Stimulated activated CD8-positive, alpha-beta memory T cell treated with anti-CD3 and anti-CD28 coated beads, Interleukin-12 subunit alpha, Interleukin-12 subunit beta, amount 100 ng/mL, for 4 hours (primary cell): Measurements from ENCODE around the gene TASL.
"Not testable (repeated sequence)": the region's sequence is repeated elsewhere in the genome, so short reads cannot be mapped to it uniquely, and the experiment has no call there.

ENCODE experiments used
- DNase-seq: peaks from one replicate; pipeline ENCODE4 v3.0.0-alpha.2; 2020; ENCODE audit warnings: low read depth

TASL gene

DNA sequence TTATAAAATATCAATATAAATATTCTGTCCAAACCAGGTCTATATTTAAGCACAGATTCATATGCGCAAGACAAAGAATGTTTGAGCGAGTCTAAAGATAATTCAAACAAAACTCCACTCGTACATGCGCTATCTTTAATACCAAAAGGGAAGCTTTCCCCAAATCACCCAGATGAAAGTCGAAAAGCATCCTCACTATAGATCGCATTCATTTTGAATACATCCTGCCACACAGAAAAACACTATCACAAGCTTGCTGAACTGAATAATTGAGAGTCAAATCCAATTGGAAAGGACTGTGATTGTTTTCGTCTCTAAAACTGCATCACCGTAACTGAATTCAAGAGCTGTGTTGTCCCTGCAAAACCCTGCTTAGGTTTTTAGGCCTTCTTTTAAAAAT is 685 bp downstream of the TASL start:
- no peak for DNase-seq

DNA sequence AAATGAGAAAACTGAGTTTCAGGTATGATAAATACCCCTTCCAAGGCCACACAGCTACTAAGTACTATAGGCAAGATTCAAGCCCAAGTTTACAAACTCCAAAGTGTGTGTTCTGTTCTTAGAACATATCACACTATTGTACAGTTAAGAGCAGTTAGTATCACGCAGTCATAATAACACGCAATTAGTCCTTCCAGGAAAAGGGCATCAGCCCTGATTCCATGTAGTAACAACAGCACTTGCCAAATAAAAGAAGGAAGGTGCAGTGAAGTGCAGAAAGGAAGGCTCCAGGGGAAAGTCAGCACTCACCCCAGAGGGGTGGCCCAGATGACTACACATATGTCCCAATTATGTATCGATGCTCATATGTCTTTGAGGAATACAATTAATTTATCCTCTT is 4.4 kb downstream of the TASL start:
- no peak for DNase-seq

DNA sequence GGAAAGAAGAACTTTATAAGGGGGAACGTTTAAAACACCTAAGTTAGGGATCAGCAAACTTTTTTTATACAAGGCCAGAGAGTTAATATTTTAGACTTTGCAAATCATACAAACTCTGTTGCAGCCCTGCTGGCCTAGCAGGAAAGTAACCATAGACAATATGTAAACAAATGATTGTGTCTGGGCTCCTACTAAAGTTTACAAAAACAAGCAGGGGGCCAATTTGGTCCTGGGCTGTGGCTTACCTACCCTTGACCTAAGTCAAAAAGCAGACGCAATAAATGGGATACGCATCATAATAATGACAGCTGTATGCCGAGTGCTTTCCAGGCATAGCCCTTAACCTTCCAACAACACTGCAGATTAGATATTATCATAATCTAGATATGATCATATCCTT is 4.9 kb downstream of the TASL start:
- DNase-seq = no peak

DNA sequence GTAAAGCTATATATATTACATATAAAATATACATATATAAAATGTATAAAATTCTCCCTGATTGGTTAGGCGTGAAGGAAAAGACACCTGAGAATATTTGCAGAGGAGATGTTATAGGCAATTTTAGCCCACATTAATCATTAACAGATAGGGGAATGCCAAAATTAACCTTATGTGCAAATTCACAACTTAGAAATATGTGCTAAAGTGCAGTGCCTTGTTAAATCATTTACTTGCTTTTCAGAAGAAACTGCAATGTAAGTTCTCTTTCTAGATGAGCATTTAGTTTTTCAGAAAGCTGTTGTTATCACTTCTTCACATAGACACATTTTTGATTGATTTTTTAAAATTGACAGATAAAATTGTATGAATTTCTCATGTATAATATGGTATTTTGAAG is 5.6 kb downstream of the TASL start:
- DNase-seq = no peak

DNA sequence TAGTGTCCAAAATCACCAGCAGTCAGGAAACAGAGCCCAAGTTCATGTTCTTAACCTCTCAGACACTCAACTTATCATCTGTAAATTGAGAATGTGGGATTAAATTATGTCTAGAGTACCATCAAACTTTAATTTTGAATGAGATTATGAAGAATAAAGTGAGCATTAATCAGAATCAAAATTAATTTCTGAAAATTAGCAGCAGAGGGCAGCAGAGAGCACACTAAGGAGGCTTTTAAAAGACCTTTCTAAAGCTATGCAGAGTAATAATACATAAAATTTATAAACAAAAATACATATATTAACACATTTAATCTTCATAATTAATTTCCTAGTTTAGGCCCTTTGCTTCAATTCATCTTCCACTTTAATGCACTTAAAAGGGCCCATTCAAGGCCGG is 7.1 kb downstream of the TASL start:
- DNase-seq = no peak

DNA sequence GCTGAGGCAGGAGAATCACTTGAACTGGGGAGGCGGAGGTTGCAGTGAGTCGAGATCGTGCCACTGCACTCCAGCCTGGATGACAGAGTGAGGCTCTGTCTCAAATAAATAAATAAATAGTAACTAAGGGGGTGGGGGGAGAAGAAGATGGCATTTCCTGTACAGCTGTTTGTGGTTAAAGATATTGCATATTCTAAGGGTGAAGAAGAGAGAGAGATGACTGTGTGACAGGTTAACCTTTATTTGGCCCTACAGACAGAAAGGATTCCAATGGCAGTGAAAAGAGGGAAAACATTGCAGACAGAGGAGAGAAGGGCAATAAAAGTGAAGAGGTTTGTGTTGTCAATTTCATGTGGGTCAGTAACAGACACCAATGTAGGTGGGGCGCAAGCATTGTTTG is 9.4 kb downstream of the TASL start:
- no peak for DNase-seq

DNA sequence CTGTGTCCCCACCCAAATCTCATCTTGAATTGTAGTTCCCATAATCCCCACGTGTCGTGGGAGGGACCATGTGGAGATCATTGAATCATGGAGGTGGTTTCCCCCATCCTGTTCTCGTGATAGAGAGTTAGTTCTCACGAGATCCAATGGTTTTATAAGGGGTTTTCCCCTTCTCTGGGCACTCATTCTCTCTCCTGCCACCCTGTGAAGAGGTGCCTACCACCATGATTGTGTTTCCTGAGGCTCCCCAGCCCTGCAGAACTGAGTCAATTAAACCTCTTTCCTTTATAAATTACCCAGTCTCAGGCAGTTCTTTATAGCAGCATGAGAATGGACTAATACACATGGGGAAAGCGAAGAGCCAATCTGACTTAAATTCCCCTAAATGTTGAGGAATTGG is 14.5 kb downstream of the TASL start:
- DNase-seq = not testable (repeated sequence)

DNA sequence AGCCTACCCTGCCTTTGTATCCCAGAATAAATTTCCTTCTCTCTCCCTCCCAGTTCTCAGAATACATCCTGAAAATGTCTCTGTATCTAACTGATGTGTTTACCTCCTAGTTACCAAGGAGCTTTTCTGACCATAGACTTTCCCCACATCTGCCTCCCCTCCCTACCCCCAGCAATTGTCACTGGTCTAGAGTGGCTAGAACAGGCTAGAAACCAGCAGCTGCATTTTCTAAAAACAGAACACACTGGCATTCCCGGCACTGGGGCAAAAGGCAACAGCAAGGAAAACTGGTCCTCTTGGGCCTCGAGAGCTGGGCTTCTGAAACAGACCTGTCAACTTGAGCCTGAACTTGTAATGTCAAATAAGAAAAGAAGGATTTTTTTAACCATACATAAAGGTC is 16.4 kb downstream of the TASL start:
- no peak for DNase-seq

DNA sequence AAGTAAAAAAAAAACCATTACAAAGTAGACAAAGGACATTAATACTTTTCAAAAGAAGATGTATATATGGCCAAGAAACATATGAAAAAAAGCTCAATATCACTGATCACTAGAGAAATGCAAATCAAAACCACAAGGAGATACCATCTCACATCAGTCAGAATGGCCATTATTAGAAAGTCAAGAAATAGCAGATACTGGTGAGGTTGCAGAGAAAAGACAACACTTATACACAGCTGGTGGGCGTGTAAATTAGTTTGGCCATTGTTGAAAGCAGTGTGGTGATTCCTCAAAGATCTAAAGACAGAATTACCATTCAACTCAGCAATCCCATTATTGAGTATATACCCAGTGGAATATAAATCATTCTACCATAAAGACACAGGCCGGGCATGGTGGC is 39.3 kb downstream of the TASL start:
- DNase-seq = no peak

DNA sequence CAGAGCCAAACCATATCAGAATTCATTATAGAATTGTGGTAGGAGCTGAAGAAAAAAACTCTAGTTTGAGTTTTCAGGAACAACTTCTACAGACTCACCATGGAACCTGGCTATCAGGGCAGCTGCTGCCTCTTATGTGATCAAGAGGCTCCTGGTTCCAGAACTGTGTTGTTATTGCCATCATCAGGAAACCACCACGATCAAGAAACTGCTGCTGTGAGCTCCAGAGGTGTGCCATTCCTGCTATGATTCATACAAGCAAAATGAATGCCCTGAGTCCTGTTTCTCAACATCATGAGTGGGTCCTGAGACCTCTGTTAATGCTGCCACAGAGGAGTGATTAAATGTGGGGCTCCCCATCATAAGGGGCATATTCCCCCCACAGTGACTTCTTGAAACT is 43.7 kb downstream of the TASL start:
- no peak for DNase-seq

DNA sequence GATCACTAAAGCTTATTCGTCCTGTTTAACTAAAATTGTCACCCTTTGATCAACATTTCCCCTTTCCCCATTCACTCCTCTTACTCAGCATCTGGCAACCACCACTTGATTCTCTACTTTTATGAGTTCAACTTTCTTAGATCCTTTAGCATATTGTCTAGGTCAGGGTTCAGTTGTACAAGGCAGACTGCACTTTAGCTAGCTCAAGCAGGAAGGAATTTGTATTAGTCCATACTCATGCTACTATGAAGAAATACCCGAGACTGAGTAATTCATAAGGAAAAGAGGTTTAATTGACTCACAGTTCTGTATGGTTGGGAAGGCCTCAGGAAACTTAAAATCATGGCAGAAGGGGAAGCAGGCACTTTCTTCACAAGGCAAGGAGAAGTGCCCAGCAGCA is 44.3 kb downstream of the TASL start:
- DNase-seq = no peak

DNA sequence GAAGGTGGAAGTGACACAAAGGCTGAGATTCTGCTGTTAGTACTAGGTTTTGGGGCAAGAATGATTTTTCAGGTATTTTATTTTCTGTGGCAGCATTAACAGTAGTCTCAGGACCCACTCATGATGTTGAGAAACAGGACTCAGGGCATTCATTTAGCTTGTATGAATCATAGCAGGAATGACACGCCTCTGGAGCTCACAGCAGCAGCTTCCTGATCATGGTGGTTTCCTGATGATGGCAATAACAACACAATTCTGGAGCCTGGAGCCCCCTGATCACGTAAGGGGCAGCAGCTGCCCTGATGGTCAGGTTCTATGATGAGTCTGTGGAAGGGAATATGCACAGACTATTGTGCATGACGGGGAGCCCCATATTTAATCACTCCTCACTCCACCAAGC is 47.0 kb downstream of the TASL start:
- no peak for DNase-seq

DNA sequence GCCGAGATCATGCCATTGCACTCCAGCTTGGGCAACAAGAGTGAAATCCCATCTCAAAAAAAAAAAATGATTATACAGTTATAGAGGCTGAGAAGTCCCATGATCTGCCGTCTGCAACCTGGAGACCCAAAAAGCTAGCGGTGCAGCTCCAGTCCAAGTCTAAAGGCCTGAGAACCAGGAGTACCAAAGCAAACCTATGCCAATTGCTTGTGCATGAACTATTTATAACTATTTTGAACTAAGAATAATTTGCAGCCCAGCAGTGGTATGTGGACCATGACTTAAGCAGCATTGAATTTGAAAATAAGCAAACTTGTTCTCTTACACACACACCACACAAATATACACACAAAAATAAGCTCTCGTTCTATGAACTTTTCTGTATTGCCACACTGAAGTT is 51.8 kb downstream of the TASL start:
- no peak for DNase-seq

DNA sequence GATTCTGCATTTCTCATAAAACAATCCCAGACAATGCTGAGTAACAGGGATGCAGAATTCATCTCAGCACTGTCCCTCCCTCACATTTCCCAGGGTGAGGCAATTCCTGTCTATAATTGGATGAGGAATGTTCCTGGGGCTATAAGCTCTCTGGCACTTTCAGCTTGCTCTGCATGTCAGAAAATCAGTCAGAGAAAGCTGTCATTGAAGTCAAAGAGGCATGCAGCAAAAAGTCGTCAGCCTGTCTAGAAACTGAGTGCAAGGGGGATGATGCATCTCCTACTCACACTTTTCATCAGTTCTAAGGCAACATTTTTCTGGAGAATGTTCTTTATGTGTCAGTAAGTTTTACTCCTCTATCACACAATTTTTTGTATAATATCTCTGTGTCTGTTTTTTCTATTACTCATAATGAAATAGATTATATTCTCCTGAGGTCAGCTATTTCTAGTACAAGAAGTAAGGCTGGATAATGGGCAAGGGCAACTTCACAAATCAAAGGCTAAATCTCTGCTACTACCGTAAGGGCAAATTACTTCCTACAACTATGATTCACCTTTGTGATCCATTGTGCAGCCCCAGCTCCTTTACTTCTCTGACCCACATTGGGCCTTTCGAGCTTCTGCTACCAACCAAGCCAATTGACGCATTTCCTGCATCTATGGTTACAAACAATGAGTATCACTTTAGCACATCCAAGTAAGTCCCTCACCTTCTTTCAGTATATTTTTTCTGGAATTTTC is 56.0 kb downstream of the TASL start:
- no peak for DNase-seq

DNA sequence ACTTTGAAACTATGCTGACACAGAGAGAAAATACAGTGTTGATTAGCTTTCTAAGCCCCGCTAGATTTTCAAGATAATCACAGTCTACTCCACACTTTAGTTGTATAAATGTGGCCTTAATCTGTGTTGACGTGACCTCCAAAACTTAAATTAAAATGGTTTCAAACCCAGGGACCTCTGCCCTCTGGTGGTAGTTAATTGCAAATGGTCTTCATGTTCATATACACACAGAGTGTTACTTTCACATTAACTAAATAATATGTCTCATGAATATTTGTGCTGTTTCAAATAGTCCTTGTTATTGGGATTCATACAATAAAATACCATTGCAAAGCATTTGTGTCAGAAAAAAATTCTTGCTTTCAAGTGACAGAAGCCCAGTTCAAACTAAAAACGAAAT is 64.3 kb downstream of the TASL start:
- no peak for DNase-seq
